GM12878 (cell line): ENCODE results near the gene RAD51B. TPM values are rescaled to one million over a fixed set of nuclear protein-coding genes. Genes with fewer than 3 reads are reported as not detected.

Experiments used
- ATAC-seq: fragments of 200-7000 bp; cut with Tn5 transposase; 3 replicates; pipeline ENCODE4 v1.9.1; 2020; ENCODE audit warnings: mild to moderate bottlenecking, moderate library complexity
- BruUV-seq: library from RNA; stranded (reverse); fragments of 400-500 nt; replicated peaks from 2 replicates; lab custom pipeline; 2021; lab: Mats Ljungman, UMichigan
- CTCF ChIA-PET: fragments of 300-600 bp; sonication (Branson Sonifier 250); formaldehyde crosslinking; extraction: SDS; loops from one replicate; lab custom pipeline; 2021; ENCODE audit warnings: inconsistent platforms; lab: Yijun Ruan, JAX
- POLR2A ChIA-PET: fragments of 350-600 bp; formaldehyde crosslinking; extraction: SDS; loops from one replicate; lab custom pipeline; 2021; ENCODE audit warnings: inconsistent platforms; lab: Charles Lee
- RAD21 ChIA-PET: fragments of 300-600 bp; sonication (Branson Sonifier 250); formaldehyde crosslinking; loops from one replicate; lab custom pipeline; 2023; ENCODE audit warnings: antibody characterized with exemption; ENCODE audit not compliant: unreplicated experiment; lab: Charles Lee
- SMC1A ChIA-PET: fragments of 300-600 bp; sonication (Branson Sonifier 250); formaldehyde crosslinking; loops from one replicate; lab custom pipeline; 2023; ENCODE audit not compliant: unreplicated experiment, uncharacterized antibody; lab: Charles Lee
- DNase-seq: peaks from one replicate; pipeline ENCODE4 v3.0.0-alpha.2; 2011; ENCODE audit warnings: low read depth, low spot score
- FAIRE-seq: peaks from 3 replicates; lab custom pipeline; 2011; peaks lifted over from hg19 to GRCh38; lab: Jason Lieb, UNC
- H2AFZ ChIP-seq: 2 replicates; pipeline ENCODE4 v1.6.0; 2011; ENCODE audit warnings: low read depth, low read length, control low read depth; ENCODE audit not compliant: control insufficient read depth
- H3K27ac ChIP-seq: 2 replicates; pipeline ENCODE4 v1.5.1; 2011; ENCODE audit warnings: control low read depth; ENCODE audit not compliant: control insufficient read depth, insufficient read depth
- H3K27me3 ChIP-seq, 2 experiments: replicated peaks in 1 of 2; 2 replicates each; pipeline versions ENCODE4 v1.6.0 to v1.6.1; 2011; ENCODE audit warnings: low read length in 1 of 2; ENCODE audit not compliant: control insufficient read depth in 2 of 2, insufficient read depth in 2 of 2
- H3K36me3 ChIP-seq, 2 experiments: 2 replicates each; pipeline ENCODE4 v1.5.1; 2011; ENCODE audit warnings: low read length in 1 of 2; ENCODE audit not compliant: control insufficient read depth in 2 of 2, insufficient read depth in 2 of 2
- H3K4me1 ChIP-seq: 2 replicates; pipeline ENCODE4 v1.6.1; 2011; ENCODE audit warnings: mild to moderate bottlenecking, low read length, moderate library complexity, mixed read lengths; ENCODE audit not compliant: control insufficient read depth, insufficient read depth
- H3K4me2 ChIP-seq: 2 replicates; pipeline ENCODE4 v1.6.0; 2011; ENCODE audit warnings: control low read depth; ENCODE audit not compliant: control insufficient read depth, insufficient read depth
- H3K4me3 ChIP-seq: fragments of 200-600 bp; sonication (generic); 2 replicates; pipeline ENCODE4 v1.5.1; 2016
- H3K79me2 ChIP-seq: 2 replicates; pipeline ENCODE4 v1.6.0; 2011; ENCODE audit warnings: low read length; ENCODE audit not compliant: control insufficient read depth, insufficient read depth
- H3K9ac ChIP-seq: 2 replicates; pipeline ENCODE4 v1.8.0; 2011; ENCODE audit warnings: low read length, control low read depth, mixed read lengths; ENCODE audit not compliant: control insufficient read depth, insufficient read depth
- H3K9me3 ChIP-seq: replicated peaks from 3 replicates; pipeline ENCODE4 v1.5.1; 2011; ENCODE audit warnings: mild to moderate bottlenecking, low read length; ENCODE audit not compliant: control insufficient read depth, insufficient read depth
- H4K20me1 ChIP-seq: 2 replicates; pipeline ENCODE4 v1.6.0; 2011; ENCODE audit not compliant: control insufficient read depth, insufficient read depth
- CHD4 ChIP-seq: fragments of 200-600 bp; sonication (generic); IDR thresholded peaks from 2 replicates; pipeline ENCODE4 v1.6.1; 2016; ENCODE audit warnings: mild to moderate bottlenecking
- EED ChIP-seq: sonication (generic); IDR thresholded peaks from 2 replicates; pipeline ENCODE4 v1.6.1; 2016; ENCODE audit warnings: antibody characterized with exemption, low read depth
- EP300 ChIP-seq, 2 experiments: fragments of 150-350 bp in 1 of 2; IDR thresholded peaks; 2 replicates each; pipeline ENCODE4 v1.6.1; 2011 to 2012; ENCODE audit warnings: low read depth in 2 of 2, low read length in 2 of 2, borderline replicate concordance in 1 of 2, improper control_type of control experiment in 1 of 2, inconsistent platforms in 1 of 2; ENCODE audit not compliant: control insufficient read depth in 1 of 2
- FOXM1 ChIP-seq: IDR thresholded peaks from 2 replicates; pipeline ENCODE4 v1.6.1; 2012; ENCODE audit warnings: low read depth, mild to moderate bottlenecking, inconsistent platforms, low read length, moderate library complexity
- MLLT1 ChIP-seq: fragments of 450-650 bp; IDR thresholded peaks from 2 replicates; pipeline ENCODE4 v1.6.1; 2016; ENCODE audit warnings: mild to moderate bottlenecking
- POLR2AphosphoS5 ChIP-seq: IDR thresholded peaks from 2 replicates; pipeline ENCODE4 v1.6.1; 2011; ENCODE audit warnings: mild to moderate bottlenecking, low read length, inconsistent platforms
- RAD21 ChIP-seq: IDR thresholded peaks from 2 replicates; pipeline ENCODE4 v1.6.1; 2011; ENCODE audit warnings: mild to moderate bottlenecking, low read depth, low read length, moderate library complexity; ENCODE audit not compliant: insufficient read depth
- RB1 ChIP-seq: fragments of 450-650 bp; formaldehyde crosslinking; IDR thresholded peaks from 2 replicates; pipeline ENCODE4 v1.6.1; 2017; ENCODE audit warnings: mild to moderate bottlenecking, borderline replicate concordance
- SMAD5 ChIP-seq: IDR thresholded peaks from 2 replicates; pipeline ENCODE4 v1.6.1; 2016; ENCODE audit warnings: antibody characterized with exemption, low read depth
- WGBS: methylation state at CpG from one replicate; pipeline ENCODE4 v1.1.6; 2016; ENCODE audit warnings: low lambda C conversion rate; ENCODE audit not compliant: insufficient replicate concordance, insufficient coverage; ENCODE audit errors: missing lambda C conversion rate; 5-methylcytosine and 5-hydroxymethylcytosine counted together
- in situ Hi-C: fragments of 300-500 bp; cut with MboI; formaldehyde crosslinking; loops from 9 replicates; pipeline ENCODE4 v1.14.3; 2018; ENCODE audit warnings: mixed read lengths
- intact Hi-C: fragments of 100-400 bp; cut with micrococcal nuclease; formaldehyde crosslinking; loops from one replicate; pipeline ENCODE4 v1.14.2; 2022; ENCODE audit not compliant: unreplicated experiment
- polyA plus RNA-seq, 11 experiments: library from polyadenylated mRNA; depleted of rRNA in 4 of 11; unstranded in 6 of 11; stranded (reverse) in 5 of 11; fragments of >200 nt; fragmentation: Nextera tagmentation in 4 of 11; fragmentation: Illumina TruSeq in 1 of 11; extraction: Ambion mirVana in 4 of 11; extraction: Trizol in 1 of 11; gene quantifications; 1 replicate in 1 of 11; 2 replicates in 10 of 11; pipeline versions ENCODE4 v1.2.1 to v1.2.3, GENCODE V29; 2011 to 2016; ENCODE audit warnings: inconsistent platforms in 2 of 11, missing spikeins in 2 of 11, low read depth in 1 of 11
- total RNA-seq, 4 experiments: library from RNA; depleted of rRNA in 3 of 4; stranded (reverse); fragments of >200 nt in 3 of 4; fragmentation: Illumina TruSeq in 1 of 4; extraction: Trizol in 1 of 4; gene quantifications; 2 replicates each; pipeline versions ENCODE4 v1.2.1 to v1.2.3, GENCODE V29; 2013 to 2021

RAD51B gene
- total and polyA plus RNA-seq, 10 of the 15 experiments (the other 5 are each of a cell fraction or from before 2014, with no cell fraction given): 9.8 to 26.8 (median 21.3) TPM

GRCh38 chr14:68306934-68307789, 487.6 kb downstream of the RAD51B start:
- H3K79me2 ChIP-seq: no peaks in the 10 kb centered on the region; the same call in 1 of the 2 replicates
- peak overlapping the region; percentile 65 for H3K9ac ChIP-seq
- TSS peak; percentile 60 for BruUV-seq
- H3K9me3 ChIP-seq: peaks cover 6% of the 10 kb centered on the region; the same call in 2 of the 3 replicates
- no peak overlapping the region for H2AFZ ChIP-seq
- 84% methylated on average over 8 of the region's 8 CpGs for WGBS
- H3K27me3 ChIP-seq: no peaks in the 10 kb centered on the region
- FAIRE-seq (no peak), ATAC-seq (no peak), DNase-seq (no peak)
- peak overlapping the region; percentile 98 for H3K27ac ChIP-seq
- RAD21 ChIA-PET: interaction anchor here (0.7 to 13.1 kb wide), 28 partner anchors 8 to 517 kb away, joined by 3 to 343 read pairs (median 6); no protein-coding TSS in a partner anchor
- 0 out of 4 replicates have a peak, but pooled peaks cover 0 to under 1% of the 10 kb centered on the region in 2 experiments for H3K36me3 ChIP-seq
- CTCF ChIA-PET: interaction anchor here (0.6 to 5.7 kb wide), 19 partner anchors 10 to 537 kb away, joined by 3 to 73 read pairs (median 6); no protein-coding TSS in a partner anchor
- intact Hi-C loops: loop anchor here (1.0 to 5.0 kb wide), 4 partner anchors 24 to 74 kb away; no protein-coding TSS in a partner anchor
- TF ChIP-seq POLR2AphosphoS5: peak; percentile 61
- TF ChIP-seq EED: no peak
- TF ChIP-seq SMAD5: peak; percentile 43; the same call in 1 of the 2 replicates
- TF ChIP-seq EP300 (IDR thresholded peaks at IDR 0.05; ENCODE audit: borderline replicate concordance in 1 of 2, control insufficient read depth in 1 of 2, low read depth in 2 of 2, low read length in 2 of 2): no peak
- no peak for TF ChIP-seq FOXM1
- TF ChIP-seq RB1: 0 out of 2 replicates have a peak, but pooled peaks have one; percentile 6
- TF ChIP-seq RAD21: no peak
- TF ChIP-seq CHD4: no peak
- 0 out of 2 replicates have a peak, but pooled peaks have one; percentile 1 for TF ChIP-seq MLLT1
- H3K4me3 ChIP-seq: no peak overlapping the region; the same call in 1 of the 2 replicates
- POLR2A ChIA-PET: interaction anchor here (0.6 to 7.8 kb wide), 24 partner anchors 9 to 489 kb away, joined by 3 to 141 read pairs (median 6); no protein-coding TSS in a partner anchor
- in situ Hi-C loops: no loop called here
- H3K4me1 ChIP-seq: peaks cover 52% of the 10 kb centered on the region
- H3K4me2 ChIP-seq: peak overlapping the region; percentile 70; the same call in 1 of the 2 replicates
- H4K20me1 ChIP-seq: no peaks in the 10 kb centered on the region
- SMC1A ChIA-PET: interaction anchor here (0.7 to 7.9 kb wide), 30 partner anchors 7 to 509 kb away, joined by 3 to 321 read pairs (median 16); no protein-coding TSS in a partner anchor
